GM18870 (cell line): ENCODE data around the gene GRK1.
"Not testable (repeated sequence)": the region's sequence is repeated elsewhere in the genome, so short reads cannot be mapped to it uniquely, and the experiment has no call there.

Source experiments
- ATAC-seq: cut with Tn5 transposase; IDR thresholded peaks from one replicate; pipeline ENCODE4 v1.9.1; 2021; ENCODE audit warnings: moderate library complexity; ENCODE audit not compliant: unreplicated experiment

Gene GRK1

GRCh38 chr13:113752211-113752986 lies 85.4 kb downstream of the GRK1 start:
- ATAC-seq: not testable (repeated sequence)

- no peak for ATAC-seq
Observed at GRCh38 chr13:113753171-113753570, 86.2 kb downstream of the GRK1 start.

DNA sequence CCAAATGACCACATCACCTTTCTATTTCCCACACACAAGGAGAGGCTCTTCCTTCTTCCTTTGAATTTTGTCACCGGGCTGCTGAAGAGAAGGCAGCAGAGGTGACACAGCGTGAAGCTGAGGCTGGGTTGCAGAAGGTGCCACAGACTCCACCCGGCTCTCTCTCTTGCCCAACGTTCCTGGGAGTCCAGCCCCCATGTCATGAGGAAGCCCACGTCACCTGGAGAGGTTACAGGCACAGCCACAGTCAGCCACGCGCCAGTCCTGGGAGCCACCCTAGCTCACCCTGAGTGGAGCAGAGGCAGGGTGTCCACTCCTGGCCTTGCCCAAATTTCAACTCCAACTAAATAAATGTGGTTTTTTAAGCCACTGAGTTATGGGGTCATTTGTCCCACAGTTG lies 87.2 kb downstream of the GRK1 start:
- ATAC-seq: no peak

GRCh38 chr13:113754691-113755090 lies 87.7 kb downstream of the GRK1 start:
- no peak for ATAC-seq

DNA sequence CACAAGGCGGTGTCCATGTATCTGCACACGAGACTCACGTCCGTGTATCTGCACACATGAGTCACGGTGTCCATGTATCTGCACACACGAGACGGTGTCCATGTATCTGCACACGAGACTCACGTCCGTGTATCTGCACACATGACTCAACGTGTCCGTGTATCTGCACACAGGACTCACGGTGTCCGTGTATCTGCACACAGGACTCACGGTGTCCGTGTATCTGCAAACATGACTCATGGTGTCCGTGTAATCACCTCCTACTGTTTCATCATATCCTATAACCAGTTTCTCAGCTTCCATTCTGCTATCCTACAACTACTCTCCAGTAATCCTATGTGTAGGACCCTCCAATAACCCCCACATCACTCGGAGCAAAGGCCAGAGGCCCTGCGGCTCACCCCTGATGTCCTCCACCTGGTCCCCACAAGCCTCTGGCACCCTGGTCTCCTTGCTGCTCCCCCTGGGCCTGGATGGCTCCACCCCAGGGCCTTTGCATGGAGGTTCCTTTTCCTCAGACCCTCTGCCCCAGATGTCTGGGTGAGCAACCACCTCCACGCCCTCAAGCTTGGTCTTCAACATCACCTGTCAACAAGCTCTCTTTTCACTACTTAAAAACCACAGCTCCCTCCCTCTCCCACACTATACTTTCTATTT lies 89.5 kb downstream of the GRK1 start:
- ATAC-seq: no peak

- ATAC-seq: no peak
Observed at GRCh38 chr13:113758651-113759524, 91.9 kb downstream of the GRK1 start, which contains the start of gene TMEM255B. TSS of gene TMEM255B (plus strand) at chr13:113759226. CDS start at chr13:113759270, 44 bp downstream.

GRCh38 chr13:113759525-113760137 lies 92.6 kb downstream of the GRK1 start:
- ATAC-seq: no peak

DNA sequence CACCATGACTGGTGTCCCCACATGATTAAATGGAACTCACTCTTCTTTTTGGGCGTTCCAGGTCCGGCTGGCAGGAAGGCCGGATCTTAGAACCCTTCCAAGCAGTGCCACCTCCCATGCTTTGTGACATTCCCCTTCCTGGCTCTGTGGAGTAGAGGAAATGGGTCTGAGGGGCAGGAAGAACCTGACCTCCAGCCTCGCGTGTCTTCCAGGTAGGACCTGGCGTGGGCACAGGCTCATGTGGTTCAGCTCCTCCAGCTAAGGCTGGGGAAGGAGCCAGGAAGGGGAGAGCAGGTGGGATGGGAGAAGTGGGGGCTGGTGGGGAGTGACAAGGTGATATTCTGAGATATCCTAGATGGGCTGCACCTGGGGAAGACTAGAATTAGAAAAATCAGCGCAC lies 94.1 kb downstream of the GRK1 start:
- no peak for ATAC-seq

- ATAC-seq: no peak
Observed at GRCh38 chr13:113762075-113762474, 95.1 kb downstream of the GRK1 start.

GRCh38 chr13:113762538-113762937 lies 95.5 kb downstream of the GRK1 start:
- ATAC-seq: no peak

DNA sequence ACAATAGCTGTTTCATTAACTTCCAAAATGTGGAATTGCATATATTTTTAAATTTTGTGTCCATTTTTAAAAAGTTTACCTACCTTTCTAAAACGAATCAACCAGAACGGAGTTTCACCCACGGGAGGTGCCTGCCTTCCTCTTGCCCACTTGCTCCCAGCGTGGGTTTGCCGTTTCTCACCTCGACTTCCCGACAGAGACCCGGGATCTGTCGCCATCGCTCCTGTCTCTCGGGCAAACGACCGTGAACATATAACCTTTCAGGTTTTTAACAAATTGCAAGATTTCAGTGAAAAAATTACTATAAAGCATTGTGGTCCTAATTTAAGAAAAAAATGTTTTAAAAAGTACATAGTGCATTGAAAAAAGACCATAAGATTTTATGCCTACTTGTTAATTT lies 96.2 kb downstream of the GRK1 start:
- no peak for ATAC-seq

DNA sequence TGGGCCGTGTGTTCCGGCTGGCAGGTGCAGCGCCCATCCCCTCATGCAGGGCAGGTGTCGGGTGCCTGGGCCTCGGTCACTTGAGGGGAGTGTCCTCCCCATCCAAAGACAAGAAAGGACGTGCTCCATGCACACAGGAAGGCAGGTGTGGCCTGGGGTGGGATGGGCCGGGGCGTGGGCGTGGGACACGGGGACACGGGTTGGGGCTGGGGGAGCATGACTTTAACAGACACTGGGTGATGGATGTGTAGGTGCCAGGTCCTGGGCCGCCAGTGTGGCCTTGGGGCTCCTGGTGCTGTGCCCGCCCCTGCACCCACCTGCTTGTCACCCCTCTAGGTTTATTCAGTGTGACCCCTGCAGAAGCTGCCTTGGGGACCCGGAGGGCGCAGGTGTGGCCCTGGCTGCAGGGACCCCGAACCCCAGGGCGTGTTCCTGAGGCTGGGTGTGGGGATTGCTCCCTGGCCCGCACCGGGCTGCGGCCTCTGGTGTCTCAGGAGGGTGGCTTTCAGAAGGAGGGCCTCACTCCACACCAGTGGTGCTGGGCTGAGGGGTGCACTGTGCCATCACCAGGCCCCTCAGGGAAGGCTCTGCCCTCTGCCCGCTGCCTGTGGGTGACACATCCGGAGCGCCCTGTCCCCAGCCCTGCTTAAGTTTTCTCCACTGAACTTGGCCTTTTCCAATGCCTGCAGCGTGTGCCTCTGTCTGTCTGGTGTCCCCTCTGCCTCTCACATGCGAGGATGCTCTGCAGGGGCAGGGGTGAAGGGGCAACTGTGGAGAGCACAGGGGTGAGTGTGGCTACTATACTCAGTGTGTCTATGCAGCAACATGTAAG lies 97.2 kb downstream of the GRK1 start:
- ATAC-seq: no peak

DNA sequence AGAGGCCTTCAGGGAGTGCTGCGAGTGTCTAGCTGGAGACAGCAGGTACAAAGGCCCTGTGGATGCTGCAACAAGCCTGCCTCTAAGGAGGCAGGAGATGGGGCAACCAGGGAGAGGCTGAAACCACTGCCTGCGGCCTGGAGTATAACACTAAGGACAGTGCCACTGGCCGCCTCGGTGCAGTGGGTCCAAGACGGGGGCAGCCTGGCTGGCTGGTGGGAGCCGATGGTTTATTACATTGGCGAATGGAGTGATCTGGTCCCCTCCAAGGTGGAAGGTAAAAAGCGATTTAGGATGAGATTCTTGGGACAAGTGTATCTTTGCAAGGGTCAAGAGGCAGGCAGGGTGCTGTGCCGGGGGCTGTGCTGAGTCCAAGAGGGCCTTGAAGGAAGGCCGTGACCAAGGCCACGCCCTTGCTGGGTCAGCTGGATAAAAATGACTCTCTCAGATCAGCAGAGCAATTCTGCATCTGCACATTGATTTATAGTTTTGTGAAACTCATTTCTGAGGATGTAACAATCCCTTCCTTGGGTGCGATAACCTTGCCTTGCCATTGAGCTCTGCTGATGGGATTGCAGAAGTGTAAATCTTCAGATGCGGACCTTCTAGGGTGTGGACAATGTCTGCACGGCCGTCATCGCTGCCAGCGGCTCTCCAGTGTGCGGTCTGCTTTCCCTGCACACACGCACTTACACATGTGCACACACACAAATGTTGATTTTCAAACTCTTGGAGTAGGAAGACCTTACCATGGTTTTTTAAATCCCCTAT lies 98.0 kb downstream of the GRK1 start:
- ATAC-seq: no peak

DNA sequence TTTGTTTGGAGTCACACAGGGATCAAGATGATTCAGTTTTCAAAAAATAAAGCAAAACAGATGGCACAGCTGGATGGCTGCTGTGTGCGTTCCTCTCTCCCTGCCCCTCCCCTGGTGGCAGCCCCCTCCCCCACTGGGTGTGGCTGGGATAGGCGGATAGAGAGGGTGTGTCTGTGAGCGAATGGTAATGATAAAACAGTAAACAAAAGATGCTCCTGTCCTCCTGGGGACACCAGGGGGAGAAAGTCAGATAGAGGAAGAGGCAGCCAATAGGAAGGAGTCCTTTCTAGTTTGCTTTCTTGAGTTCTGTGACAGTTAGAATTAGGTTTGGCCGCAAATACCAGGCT lies 98.5 kb downstream of the GRK1 start:
- no peak for ATAC-seq

DNA sequence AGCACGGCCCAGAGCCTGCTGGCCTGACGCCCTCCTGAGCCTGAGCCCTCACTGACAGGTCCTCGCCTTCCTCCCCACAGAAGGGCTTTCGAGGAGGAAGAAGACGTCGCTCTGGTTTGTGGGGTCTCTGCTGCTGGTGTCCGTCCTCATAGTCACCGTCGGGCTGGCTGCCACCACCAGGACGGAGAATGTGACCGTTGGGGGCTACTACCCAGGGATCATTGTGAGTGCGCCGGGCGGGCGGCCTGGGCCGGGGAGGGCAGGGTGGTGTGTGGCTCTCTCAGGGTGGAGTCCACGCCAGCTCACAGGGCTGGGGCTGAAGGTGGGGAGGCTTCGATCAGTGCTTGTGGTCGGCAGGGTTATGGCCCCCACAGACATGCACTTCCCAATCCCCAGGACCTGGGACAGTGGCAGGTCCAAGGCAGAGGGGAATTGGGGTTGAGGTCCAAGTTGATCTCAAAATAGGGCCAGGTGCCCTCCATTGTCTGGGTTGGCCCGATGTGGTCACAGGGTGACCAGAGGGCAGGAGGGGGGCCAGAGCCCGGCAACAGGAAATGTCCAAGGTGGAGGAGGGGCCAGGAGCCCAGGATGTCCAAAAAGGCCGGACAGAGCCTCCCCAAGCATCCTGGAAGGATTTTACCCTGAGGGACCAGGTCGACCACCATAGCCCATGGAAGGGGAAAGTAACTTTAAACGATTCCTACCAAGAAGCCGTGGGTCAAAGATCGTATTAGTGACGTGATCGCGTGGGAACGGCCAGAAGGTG lies 99.2 kb downstream of the GRK1 start:
- ATAC-seq: no peak

DNA sequence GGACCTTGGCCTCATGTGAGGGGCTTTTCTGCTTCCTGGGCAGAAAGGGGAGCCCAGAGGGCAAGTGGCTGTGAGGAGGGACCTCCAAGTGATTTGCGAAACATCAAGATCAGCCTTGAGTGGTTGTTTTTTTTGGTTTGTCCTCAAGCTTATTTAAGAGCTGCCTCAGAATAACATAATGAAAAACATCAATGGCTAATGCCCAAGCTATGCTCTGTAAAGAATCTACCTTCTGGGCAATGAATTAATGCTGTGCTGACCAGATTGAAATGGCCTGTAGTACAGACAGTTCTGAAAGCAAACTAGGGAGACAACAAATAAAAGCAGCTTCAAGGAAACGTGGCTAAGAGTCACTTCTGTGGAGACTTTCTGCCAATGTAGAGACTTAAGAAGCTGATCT lies 100.3 kb downstream of the GRK1 start:
- no peak for ATAC-seq

GRCh38 chr13:113768018-113768905 lies 101.2 kb downstream of the GRK1 start:
- no peak for ATAC-seq

- ATAC-seq: no peak
Observed at GRCh38 chr13:113769106-113769505, 102.1 kb downstream of the GRK1 start.
